Measurements from ENCODE around the gene FKBP2. TPM values are rescaled to one million over a fixed set of nuclear protein-coding genes. Genes with fewer than 3 reads are reported as not detected.
A peak's percentile ranks its signal among the peaks of the same experiment; 100 is the strongest.

The FKBP2 gene
- total RNA-seq, 8 experiments from 2014 or later = 61.8 to 156 (median 85.0) TPM

DNA sequence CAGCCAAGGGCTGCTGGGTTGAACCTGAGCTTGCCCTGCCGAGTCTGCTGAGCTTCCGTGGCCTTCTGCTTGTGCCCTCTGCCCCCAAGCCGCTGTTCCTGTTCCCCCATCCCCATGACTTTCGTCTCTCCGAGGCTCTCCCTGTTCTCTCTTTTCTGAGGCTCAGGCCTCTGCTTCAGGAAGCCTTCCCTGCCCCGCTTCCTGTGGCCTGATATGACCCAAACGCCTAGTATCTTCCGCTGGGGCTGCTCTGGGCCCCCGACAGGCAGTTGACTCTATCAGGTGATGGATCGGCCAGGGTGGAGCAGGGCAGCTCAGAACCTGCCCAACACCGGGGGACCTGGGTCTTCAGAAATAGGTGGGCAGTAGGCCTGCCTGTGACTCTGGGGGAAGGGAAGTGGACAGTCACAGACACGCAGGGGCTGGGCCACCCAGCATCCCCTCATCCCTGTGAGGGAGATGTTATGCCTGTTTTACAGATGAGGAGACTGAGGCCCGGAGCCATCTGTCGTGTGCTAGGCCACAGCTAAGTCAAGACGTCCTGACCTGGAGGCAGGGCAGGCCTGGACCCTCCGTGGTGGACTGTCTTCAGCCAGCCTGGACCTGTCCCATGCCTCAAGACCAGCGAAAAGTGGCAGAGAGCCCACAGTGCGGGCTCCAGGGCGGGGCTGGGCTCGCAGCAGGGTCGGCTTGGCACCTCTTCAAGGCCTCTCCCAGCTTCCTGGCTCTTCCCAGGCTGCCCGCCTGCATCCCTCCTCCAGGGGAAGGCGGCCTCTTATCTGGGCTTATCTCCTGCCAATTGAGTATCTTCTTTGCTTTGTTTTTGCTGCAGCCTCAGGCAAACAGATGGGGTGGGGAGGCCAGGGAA, 27.4 kb downstream of the FKBP2 start:
- in situ Hi-C loops (cut with MboI; ENCODE audit: low pct_unique_long_range_greater_than_20kb in 2 of 9, low sequenced_read_pairs in 9 of 9, unreplicated experiment in 9 of 9) = no loop called here

DNA sequence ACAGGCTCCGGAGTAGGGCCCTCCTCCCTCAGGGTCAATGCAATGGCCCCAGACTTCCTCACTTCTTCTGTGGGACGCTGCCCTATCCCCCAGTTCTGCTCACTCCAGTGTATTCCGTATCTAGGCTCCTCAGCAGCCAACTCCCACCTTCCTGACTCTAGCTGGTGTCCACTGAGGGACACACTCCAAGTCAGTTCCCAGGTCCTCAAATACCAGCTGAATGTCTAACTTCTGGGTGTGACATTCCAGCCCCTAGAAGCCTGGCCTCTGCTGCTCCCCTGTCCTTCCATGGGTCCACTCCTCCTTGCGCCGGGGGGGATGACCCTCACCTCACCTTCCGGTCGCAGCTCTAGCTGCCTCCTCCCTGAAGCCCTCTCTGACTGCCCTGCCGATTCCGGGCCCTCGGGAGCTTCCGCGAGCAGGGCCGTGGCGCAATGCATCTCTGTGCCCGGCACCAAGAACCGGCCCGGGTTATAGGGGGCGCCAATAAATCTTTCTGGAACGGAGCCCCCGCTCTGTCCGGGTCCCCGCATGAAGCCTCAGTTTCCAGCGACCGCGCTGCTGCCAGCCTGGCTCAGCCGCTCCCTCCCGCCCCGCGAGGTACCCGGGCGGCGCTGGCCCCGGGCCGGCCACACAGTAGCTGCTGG, 28.1 kb downstream of the FKBP2 start:
- Histone ChIP-seq H3K4me3 (peak overlapping the region; percentile 39 to 65 (median 55)), H3K27ac (peak overlapping the region; percentile 75 to 86), H3K4me1 (replicated peaks in 1 of 2) (peaks cover 24 to 28% of the 10 kb centered on the region in 2 donors)
- in situ Hi-C loops (cut with MboI; ENCODE audit: low pct_unique_long_range_greater_than_20kb in 2 of 9, low sequenced_read_pairs in 9 of 9, unreplicated experiment in 9 of 9) = no loop called here
- peak in 7 of 8 experiments; percentile 0 to 15 (median 4) for ATAC-seq (replicated peaks in 6 of 8)
- 0 to 20% (median 0%) methylated on average over 1 to 13 of the region's 34 CpGs; no CpG with 5 or more reads in 6 of the 10 experiments for WGBS, 10 experiments

More for the DNA sequence above, 27.4 kb downstream of the FKBP2 start:
- Histone ChIP-seq H3K4me3 (peak overlapping the region; percentile 39 to 65 (median 55)), H3K4me1 (replicated peaks in 1 of 2) (peaks cover 32 to 36% of the 10 kb centered on the region in 2 donors), H3K27ac (peak overlapping the region; percentile 75 to 86)
- ATAC-seq (replicated peaks in 6 of 8) = peak in 3 of 8 experiments; percentile 1 to 3 (median 3)
- 0 to 85% (median 61%) methylated on average over 1 to 8 of the region's 23 CpGs; no CpG with 5 or more reads in 5 of the 10 experiments for WGBS, 10 experiments

DNA sequence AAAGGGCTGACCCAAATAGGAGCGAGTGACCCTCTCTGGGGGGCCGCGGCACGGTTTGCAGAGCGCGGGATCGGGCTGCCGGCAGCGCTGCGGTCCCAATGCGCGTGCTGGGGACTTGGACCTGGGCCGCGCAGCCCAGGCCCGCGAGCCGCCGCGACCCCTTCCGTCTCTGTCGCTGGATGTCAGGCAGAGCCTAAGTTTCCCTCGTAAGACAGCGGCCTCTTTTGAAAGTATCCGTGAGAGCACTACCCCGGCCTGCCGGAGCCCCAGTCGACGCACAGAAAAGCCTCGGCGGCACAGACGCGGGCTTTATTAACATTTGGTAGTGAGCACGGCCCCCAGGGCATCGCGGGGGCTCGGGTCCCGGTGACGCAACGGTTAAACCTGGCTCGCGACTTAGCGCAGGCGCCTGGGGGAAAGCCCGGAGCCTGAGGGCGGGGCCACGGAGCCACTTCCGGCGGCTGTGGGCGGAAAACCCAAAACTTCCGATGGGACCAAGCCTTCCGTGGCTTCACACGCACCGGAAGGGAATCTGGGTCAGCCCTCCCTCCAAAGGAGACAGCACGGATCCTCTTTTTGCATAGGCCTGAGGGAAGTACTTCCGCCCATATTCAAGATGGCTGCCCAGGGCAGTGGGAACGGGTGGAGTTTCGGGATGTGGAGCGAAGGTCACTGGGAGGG, 28.8 kb downstream of the FKBP2 start:
- peak overlapping the region; percentile 86 to 94 for H3K27ac ChIP-seq
- ATAC-seq (replicated peaks in 6 of 8) = peak; percentile 72 to 85 (median 82)
- peaks cover 18 to 22% of the 10 kb centered on the region in 2 donors for H3K4me1 ChIP-seq (replicated peaks in 1 of 2)
- peak overlapping the region; percentile 40 to 65 (median 55) for H3K4me3 ChIP-seq
- 0 to 5% (median 3%) methylated on average over 3 to 14 of the region's 58 CpGs; no CpG with 5 or more reads in 5 of the 10 experiments for WGBS, 10 experiments
- in situ Hi-C loops (cut with MboI; ENCODE audit: low pct_unique_long_range_greater_than_20kb in 2 of 9, low sequenced_read_pairs in 9 of 9, unreplicated experiment in 9 of 9) = no loop called here

DNA sequence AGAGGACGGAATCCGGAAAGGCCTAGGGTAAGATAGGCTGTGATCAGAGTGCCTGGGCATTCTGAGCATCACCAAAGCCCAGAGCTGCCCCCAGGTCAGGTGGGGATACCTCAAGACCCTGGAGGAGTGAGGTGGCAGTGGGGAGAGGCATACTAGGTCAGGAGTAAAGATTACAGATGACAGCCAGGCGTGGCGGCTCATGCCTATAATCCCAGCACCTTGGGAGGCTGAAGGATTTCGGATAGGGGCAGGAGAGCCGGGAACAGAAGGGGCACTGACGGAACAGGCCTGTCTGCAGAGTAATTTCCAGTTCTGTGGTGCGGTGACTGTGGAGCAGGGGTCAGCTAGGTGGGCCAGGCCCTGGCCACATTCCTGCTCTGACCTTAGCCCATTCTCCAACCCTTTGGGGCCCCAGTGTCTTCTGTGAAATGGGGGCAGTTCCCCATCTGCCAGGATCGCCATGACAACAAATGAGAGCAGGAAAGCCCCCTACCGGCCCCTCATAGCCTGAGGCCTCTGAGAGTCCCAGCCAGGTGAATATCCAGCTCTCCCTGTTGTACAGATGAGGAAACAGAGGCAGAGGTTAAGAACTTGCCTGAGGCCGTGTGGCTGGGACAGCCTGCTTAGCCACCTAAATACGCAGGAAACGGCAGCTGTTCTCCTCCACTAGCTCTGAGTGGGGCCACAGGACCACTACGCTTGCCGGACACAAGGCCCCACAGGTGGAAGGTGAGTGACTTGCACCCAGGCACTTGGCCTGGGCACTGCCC, 34.3 kb downstream of the FKBP2 start:
- H3K4me3 ChIP-seq = no peak overlapping the region
- in situ Hi-C loops (cut with MboI; ENCODE audit: low pct_unique_long_range_greater_than_20kb in 2 of 9, low sequenced_read_pairs in 9 of 9, unreplicated experiment in 9 of 9) = no loop called here
- no peak overlapping the region for H3K27ac ChIP-seq
- 0 to 100% (median 92%) methylated on average over 1 to 6 of the region's 15 CpGs for WGBS, 10 experiments
- peaks cover 7 to 9% of the 10 kb centered on the region in 2 donors for H3K4me1 ChIP-seq (replicated peaks in 1 of 2)
- ATAC-seq (replicated peaks in 6 of 8) = no peak

DNA sequence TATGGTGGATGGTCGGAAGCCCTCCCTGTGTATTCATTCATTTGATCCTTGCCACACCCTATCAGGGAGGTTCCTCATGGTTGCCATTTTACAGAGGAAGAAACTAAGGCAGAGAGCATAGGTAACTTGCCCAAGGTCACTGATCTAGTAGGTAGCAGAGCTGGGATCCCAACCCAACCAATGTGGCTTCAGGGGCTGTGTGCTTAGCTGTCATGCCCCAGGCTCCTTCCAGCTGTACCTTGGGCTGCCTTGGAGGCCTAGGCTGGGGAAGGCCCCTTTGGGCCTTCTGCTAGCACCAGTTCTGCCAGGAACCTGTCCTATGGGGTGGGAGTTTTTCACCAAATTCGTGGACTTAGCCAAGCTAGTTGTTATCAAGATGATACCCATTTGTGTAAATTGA, 34.9 kb downstream of the FKBP2 start:
- no CpG with 5 or more reads among the region's 2 CpGs for WGBS, 10 experiments
- ATAC-seq (replicated peaks in 6 of 8) = no peak
- Histone ChIP-seq H3K4me1 (replicated peaks in 1 of 2) (peaks cover 7 to 9% of the 10 kb centered on the region in 2 donors), H3K4me3 (no peak overlapping the region), H3K27ac (no peak overlapping the region)
- in situ Hi-C loops (cut with MboI; ENCODE audit: low pct_unique_long_range_greater_than_20kb in 2 of 9, low sequenced_read_pairs in 9 of 9, unreplicated experiment in 9 of 9) = no loop called here

DNA sequence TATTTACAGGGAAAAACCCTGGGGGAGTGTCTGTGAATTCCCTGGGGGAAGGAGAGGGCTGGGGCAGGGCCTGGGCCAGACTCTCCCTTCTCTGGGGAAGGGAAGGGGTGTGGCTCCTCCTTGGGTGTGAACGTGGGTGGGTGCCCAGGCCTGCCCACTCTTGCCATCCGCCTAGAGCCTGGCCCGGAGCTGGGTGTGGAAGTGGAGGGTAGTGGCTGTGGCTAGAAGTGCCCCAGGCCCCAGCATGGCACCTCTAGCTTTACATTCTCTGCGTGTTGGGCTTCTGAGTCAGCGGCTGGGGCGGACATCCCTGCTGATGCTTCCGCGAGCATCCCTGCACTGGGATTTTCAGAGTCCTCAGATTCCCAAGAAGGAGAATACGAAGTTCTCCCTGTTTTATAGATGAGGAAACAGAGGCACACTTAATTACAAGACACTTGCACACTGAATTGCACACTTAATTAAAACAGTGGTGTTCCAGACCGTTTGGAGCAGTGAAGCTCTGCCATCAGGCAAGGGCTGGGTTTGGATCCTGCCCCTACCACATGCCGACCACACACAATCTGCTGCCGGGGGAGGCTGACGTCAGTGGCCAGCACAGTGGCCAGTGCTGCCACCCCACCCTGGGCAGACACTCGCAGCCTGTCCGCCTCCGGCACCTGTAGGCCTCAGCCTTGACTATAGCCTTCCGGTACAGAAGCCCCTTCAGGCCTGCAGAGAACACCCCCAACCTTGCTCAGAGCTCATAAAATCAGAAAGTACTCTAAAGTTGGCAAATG, 35.9 kb downstream of the FKBP2 start:
- ATAC-seq (replicated peaks in 6 of 8) = peak in 3 of 8 experiments; percentile 84 to 93 (median 88)

DNA sequence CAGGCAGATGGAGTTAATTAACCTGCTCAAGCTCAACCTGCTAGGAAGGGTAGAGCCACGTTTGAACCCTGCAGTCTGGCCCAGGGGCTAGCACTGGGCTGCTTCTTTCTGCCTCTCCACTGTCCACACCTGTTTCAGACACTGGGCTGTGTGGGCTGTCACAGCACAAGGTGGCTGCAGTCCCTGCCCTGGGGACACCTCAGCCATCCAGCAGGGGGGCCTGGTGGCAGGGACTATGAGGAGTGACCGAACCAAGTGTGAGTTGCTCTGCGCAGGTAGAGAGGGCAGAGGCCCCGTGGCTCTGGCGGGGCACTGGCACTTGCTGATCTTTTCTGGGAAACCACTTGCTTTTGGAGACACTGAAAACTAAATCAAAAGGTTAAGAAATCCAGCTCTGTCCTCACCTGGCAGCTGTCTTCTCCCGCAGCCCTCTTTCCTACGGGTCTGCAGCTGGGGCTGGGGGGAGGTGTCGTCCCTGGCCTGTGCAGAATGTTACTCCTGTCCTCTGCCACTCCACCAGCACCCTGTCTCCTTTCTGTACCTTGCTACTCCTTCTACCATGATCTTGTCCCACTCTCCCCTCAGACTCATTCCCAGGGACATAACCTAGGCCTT, 37.8 kb downstream of the FKBP2 start:
- Histone ChIP-seq H3K4me3 (no peak overlapping the region), H3K4me1 (replicated peaks in 1 of 2) (peaks cover 2 to 3% of the 10 kb centered on the region in 2 donors), H3K27ac (no peak overlapping the region)
- 80 to 100% (median 80%) methylated on average over 1 to 3 of the region's 8 CpGs; no CpG with 5 or more reads in 5 of the 10 experiments for WGBS, 10 experiments
- no peak for ATAC-seq (replicated peaks in 6 of 8)
- in situ Hi-C loops (cut with MboI; ENCODE audit: low pct_unique_long_range_greater_than_20kb in 2 of 9, low sequenced_read_pairs in 9 of 9, unreplicated experiment in 9 of 9) = no loop called here

More for the DNA sequence above, 35.9 kb downstream of the FKBP2 start:
- Histone ChIP-seq H3K4me3 (no peak overlapping the region), H3K4me1 (replicated peaks in 1 of 2) (peaks cover 6 to 8% of the 10 kb centered on the region in 2 donors), H3K27ac (no peak overlapping the region)
- 0 to 100% (median 92%) methylated on average over 1 to 9 of the region's 17 CpGs; no CpG with 5 or more reads in 1 of the 10 experiments for WGBS, 10 experiments
- in situ Hi-C loops (cut with MboI; ENCODE audit: low pct_unique_long_range_greater_than_20kb in 2 of 9, low sequenced_read_pairs in 9 of 9, unreplicated experiment in 9 of 9) = no loop called here

DNA sequence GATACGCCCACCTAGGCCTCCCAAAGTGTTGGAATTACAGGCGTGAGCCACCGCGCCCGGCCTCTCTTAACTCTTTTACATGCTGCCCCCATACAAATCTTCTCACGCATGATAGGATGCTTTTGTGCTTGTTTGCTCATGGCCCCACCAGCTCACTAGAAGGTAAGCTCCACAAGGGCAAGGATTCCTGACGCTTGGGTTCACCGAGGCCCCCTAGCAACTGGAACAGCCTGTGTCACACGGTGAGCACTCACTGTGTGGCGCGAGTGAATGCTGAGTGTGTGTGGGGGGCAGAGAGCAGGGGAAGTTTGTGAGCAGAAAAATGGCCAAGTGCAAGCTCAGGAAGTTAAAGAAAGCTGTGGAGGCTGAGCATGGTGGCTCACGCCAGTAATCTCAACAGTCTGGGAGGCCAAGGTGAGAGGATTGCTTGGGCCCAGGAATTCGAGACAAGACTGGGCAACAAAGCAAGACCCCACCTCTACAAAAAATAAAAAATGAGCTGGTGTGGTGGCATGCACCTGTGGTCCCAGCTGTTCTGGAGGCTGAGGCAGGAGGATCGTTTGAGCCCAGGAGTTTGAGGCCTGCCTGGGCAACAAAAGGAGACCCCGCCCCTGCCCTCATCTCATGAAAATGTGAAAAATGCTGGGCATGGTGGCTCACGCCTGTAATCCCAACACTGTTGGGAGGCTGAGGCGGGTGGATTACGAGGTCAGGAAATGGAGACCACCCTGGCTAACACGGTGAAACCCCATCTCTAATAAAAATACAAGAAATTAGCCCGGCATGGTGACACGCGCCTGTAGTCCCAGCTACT, 41.3 kb downstream of the FKBP2 start:
- no peak overlapping the region for H3K27ac ChIP-seq
- no peak for ATAC-seq (replicated peaks in 6 of 8)
- peaks cover 10 to 12% of the 10 kb centered on the region in 2 donors for H3K4me1 ChIP-seq (replicated peaks in 1 of 2)
- no peak overlapping the region for H3K4me3 ChIP-seq
- in situ Hi-C loops (cut with MboI; ENCODE audit: low pct_unique_long_range_greater_than_20kb in 2 of 9, low sequenced_read_pairs in 9 of 9, unreplicated experiment in 9 of 9) = no loop called here
- WGBS, 10 experiments = 86 to 100% (median 97%) methylated on average over 1 to 15 of the region's 22 CpGs

DNA sequence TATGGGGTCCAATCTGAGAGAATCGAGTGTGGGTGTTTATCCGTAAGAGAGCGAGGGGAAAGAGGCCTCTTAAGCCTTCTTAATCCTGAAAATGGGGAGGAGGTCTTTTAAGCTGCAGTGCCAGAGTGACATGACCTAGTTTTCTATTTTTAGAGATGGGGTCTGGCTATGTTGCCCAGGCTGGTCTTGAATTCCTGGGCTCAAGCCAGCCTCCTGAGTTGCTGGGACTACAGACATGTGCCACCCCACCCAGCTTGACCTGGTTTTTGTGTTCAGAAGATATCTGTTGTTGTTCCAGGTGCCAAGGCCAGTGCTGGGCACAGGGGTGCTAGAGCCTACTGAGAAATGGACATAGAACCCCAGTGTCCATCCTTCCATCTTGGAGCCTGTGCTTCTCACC, 42.2 kb downstream of the FKBP2 start:
- ATAC-seq (replicated peaks in 6 of 8) = no peak
- no peak overlapping the region for H3K27ac ChIP-seq
- no peak overlapping the region for H3K4me3 ChIP-seq
- in situ Hi-C loops (cut with MboI; ENCODE audit: low pct_unique_long_range_greater_than_20kb in 2 of 9, low sequenced_read_pairs in 9 of 9, unreplicated experiment in 9 of 9) = no loop called here
- H3K4me1 ChIP-seq (replicated peaks in 1 of 2) = peaks cover 10 to 12% of the 10 kb centered on the region in 2 donors
- WGBS, 10 experiments = 90 to 100% (median 95%) methylated on average over 2 to 3 of the region's 3 CpGs; no CpG with 5 or more reads in 2 of the 10 experiments

DNA sequence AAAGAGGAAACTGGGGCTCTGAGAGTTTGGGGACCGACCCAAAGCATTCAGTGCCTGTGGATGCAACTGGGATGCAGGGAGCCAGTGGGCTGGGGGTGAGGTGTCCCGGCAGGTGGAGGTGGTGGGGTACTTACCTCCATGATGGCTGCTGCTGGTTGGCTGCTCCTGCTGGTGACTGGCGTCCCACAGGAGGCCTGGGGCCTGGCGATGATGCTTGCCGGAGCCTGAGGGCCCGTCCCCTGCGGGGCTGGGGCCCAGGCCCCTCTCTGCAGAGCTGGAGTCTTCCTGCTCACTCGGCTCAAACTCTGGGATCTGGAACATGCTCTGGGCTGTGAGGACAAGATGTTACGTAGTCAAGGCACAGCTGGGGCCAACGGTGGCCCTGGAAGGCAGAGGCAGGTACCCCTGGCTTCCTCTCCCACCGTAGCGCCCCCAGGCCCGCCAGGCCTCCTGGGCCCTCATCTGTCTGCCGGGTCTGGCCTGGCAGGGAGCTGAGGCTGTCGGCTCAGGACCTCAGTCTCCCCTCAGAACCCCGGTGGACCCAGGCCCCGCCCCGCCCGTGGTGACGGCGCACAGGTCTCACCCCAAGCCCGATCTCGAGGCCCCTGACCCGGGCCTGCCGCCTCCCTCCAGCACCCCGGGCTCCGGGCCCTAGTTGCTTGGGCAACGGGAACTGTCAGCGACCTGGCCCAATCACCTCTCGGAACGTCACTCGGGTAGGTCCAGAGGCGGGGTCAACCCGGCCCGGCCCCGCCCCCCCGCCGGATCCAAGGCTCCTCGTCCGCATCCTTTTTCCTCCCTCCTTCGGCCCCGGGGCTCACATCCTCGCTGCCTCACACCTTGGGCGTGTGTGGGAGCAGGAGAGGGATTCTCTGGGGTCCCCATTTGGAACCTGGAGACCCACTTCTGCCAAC, 43.4 kb downstream of the FKBP2 start, which contains the start of gene BAD:
Gene BAD, minus strand, starts transcription at position 618 of the 914 bp plus-strand sequence. Its CDS starts 297 bp downstream, at position 321.
- Histone ChIP-seq H3K4me1 (replicated peaks in 1 of 2) (peaks cover 10 to 12% of the 10 kb centered on the region in 2 donors), H3K4me3 (peak within 1 kb of the TSS; percentile 80 to 96 (median 88)), H3K27ac (peak within 1 kb of the TSS; percentile 71 to 79)
- in situ Hi-C loops (cut with MboI; ENCODE audit: low pct_unique_long_range_greater_than_20kb in 2 of 9, low sequenced_read_pairs in 9 of 9, unreplicated experiment in 9 of 9) = no loop called here
- peak; percentile 85 to 91 (median 86) for ATAC-seq (replicated peaks in 6 of 8)
- WGBS, 10 experiments = 0 to 18% (median 0%) methylated on average over 3 to 4 of the region's 44 CpGs; no CpG with 5 or more reads in 7 of the 10 experiments
